OCI-LY1 (cell line): Measurements from ENCODE around the gene CNTN5.

ENCODE experiments used
- EZH2 ChIP-seq: fragments of 200-600 bp; sonication (generic), shearing (Covaris generic); IDR thresholded peaks from 2 replicates; pipeline ENCODE4 v1.8.0; 2017; ENCODE audit warnings: borderline replicate concordance, mixed run types, mild to moderate bottlenecking, antibody characterized with exemption, low read length, moderate library complexity, mixed read lengths
- TF ChIP-seq, protein P1 (sequence below): fragments of 200-600 bp; sonication (generic), shearing (Covaris generic); IDR thresholded peaks from 2 replicates; pipeline ENCODE4 v1.5.1; 2017; ENCODE audit warnings: mild to moderate bottlenecking, antibody characterized with exemption, low read length, moderate library complexity, mixed read lengths

DNA sequence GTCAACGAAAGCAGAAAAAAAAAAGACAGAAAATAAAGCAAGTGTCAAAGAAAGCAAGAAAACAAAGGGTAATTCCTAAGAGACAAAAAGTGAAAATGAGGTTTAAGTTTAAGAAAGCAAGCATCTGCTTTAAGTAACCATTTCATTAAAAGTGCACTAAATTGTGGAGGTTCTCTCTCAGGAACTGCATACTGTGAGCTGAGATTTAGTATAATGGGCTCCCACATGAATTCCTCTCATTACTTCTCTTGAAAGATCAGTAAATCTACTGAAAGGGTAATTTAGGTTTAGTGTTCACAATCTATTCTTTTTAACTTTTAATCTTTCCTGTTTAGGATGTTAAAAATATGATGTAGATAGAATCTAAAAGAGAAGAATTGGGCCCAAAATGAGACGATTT is 1201.0 kb downstream of the CNTN5 start:
- TF ChIP-seq, protein P1, sequence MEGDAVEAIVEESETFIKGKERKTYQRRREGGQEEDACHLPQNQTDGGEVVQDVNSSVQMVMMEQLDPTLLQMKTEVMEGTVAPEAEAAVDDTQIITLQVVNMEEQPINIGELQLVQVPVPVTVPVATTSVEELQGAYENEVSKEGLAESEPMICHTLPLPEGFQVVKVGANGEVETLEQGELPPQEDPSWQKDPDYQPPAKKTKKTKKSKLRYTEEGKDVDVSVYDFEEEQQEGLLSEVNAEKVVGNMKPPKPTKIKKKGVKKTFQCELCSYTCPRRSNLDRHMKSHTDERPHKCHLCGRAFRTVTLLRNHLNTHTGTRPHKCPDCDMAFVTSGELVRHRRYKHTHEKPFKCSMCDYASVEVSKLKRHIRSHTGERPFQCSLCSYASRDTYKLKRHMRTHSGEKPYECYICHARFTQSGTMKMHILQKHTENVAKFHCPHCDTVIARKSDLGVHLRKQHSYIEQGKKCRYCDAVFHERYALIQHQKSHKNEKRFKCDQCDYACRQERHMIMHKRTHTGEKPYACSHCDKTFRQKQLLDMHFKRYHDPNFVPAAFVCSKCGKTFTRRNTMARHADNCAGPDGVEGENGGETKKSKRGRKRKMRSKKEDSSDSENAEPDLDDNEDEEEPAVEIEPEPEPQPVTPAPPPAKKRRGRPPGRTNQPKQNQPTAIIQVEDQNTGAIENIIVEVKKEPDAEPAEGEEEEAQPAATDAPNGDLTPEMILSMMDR: no peak
- no peak for TF ChIP-seq EZH2
